Ectodermal cell (in vitro differentiated cells): ENCODE data around the gene MICOS13.
A peak's percentile ranks its signal among the peaks of the same experiment; 100 is the strongest.

Experiments
- H3K27ac ChIP-seq: 2 replicates; pipeline ENCODE4 v1.7.0; 2013; ENCODE audit warnings: mild to moderate bottlenecking, low read depth, low read length; ENCODE audit not compliant: insufficient read depth, poor library complexity, severe bottlenecking
- H3K27me3 ChIP-seq: 2 replicates; pipeline ENCODE4 v1.7.0; 2013; ENCODE audit warnings: mild to moderate bottlenecking, low read length; ENCODE audit not compliant: insufficient read depth, control insufficient read depth, poor library complexity, severe bottlenecking
- H3K36me3 ChIP-seq: one replicate; pipeline ENCODE4 v1.7.0; 2013; ENCODE audit warnings: low read length; ENCODE audit not compliant: control insufficient read depth, insufficient read depth
- H3K4me1 ChIP-seq: one replicate; pipeline ENCODE4 v1.7.0; 2013; ENCODE audit warnings: low read length; ENCODE audit not compliant: control insufficient read depth, insufficient read depth
- H3K4me3 ChIP-seq: 2 replicates; pipeline ENCODE4 v1.7.0; 2013; ENCODE audit warnings: low read depth, low read length, control low read depth; ENCODE audit not compliant: insufficient read depth
- H3K9me3 ChIP-seq: 2 replicates; pipeline ENCODE4 v1.7.0; 2013; ENCODE audit warnings: mild to moderate bottlenecking, low read length, moderate library complexity; ENCODE audit not compliant: control insufficient read depth
- WGBS, 2 experiments: methylation state at CpG; one replicate each; pipeline ENCODE4 v1.1.7; 2013; ENCODE audit warnings: missing lambda C conversion rate in 2 of 2; 5-methylcytosine and 5-hydroxymethylcytosine counted together

Gene MICOS13

GRCh38 chr19:5684694-5685430 lies 4.5 kb upstream of the MICOS13 start:
- Histone ChIP-seq H3K27me3 (no peaks in the 10 kb centered on the region), H3K4me1 (peaks cover 13% of the 10 kb centered on the region), H3K36me3 (no peaks in the 10 kb centered on the region), H3K4me3 (no peak overlapping the region), H3K9me3 (no peaks in the 10 kb centered on the region), H3K27ac (no peak overlapping the region)
- 92 to 94% methylated on average over 22 of the region's 22 CpGs for WGBS, 2 experiments

GRCh38 chr19:5683177-5683886 lies 3.0 kb upstream of the MICOS13 start:
- Histone ChIP-seq H3K27me3 (no peaks in the 10 kb centered on the region), H3K36me3 (peaks cover under 1% of the 10 kb centered on the region), H3K27ac (no peak overlapping the region), H3K9me3 (no peaks in the 10 kb centered on the region), H3K4me1 (peaks cover 13% of the 10 kb centered on the region), H3K4me3 (no peak overlapping the region)
- WGBS, 2 experiments: 93 to 96% methylated on average over 10 of the region's 10 CpGs

- WGBS, 2 experiments: 93 to 94% methylated on average over 3 of the region's 3 CpGs
- Histone ChIP-seq H3K27me3 (no peaks in the 10 kb centered on the region), H3K36me3 (peaks cover 3% of the 10 kb centered on the region), H3K4me1 (peaks cover 13% of the 10 kb centered on the region), H3K4me3 (peak overlapping the region; percentile 83), H3K27ac (no peak overlapping the region), H3K9me3 (no peaks in the 10 kb centered on the region)
Measured at GRCh38 chr19:5682107-5682482, 1.8 kb upstream of the MICOS13 start.

GRCh38 chr19:5681391-5682106 lies 1.2 kb upstream of the MICOS13 start:
- H3K4me1 ChIP-seq: peaks cover 13% of the 10 kb centered on the region
- H3K27me3 ChIP-seq: no peaks in the 10 kb centered on the region
- peak overlapping the region; percentile 83 for H3K4me3 ChIP-seq
- WGBS, 2 experiments: 78 to 79% methylated on average over 16 to 17 of the region's 17 CpGs
- no peak overlapping the region for H3K27ac ChIP-seq
- peaks cover 3% of the 10 kb centered on the region for H3K36me3 ChIP-seq
- no peaks in the 10 kb centered on the region for H3K9me3 ChIP-seq

GRCh38 chr19:5680084-5680436 lies 256 bp downstream of the MICOS13 start:
- Histone ChIP-seq H3K4me1 (peaks cover 13% of the 10 kb centered on the region), H3K27me3 (no peaks in the 10 kb centered on the region), H3K27ac (peak overlapping the region; percentile 80), H3K9me3 (no peaks in the 10 kb centered on the region), H3K36me3 (peaks cover 3% of the 10 kb centered on the region), H3K4me3 (peak overlapping the region; percentile 83)
- 2 to 3% methylated on average over 23 of the region's 23 CpGs for WGBS, 2 experiments

- no peaks in the 10 kb centered on the region for H3K9me3 ChIP-seq
- H3K4me1 ChIP-seq: peaks cover 13% of the 10 kb centered on the region
- H3K4me3 ChIP-seq: peak overlapping the region; percentile 83
- peaks cover 3% of the 10 kb centered on the region for H3K36me3 ChIP-seq
- WGBS, 2 experiments: 59% methylated on average over 26 of the region's 26 CpGs
- no peaks in the 10 kb centered on the region for H3K27me3 ChIP-seq
- H3K27ac ChIP-seq: no peak overlapping the region
Measured at GRCh38 chr19:5679289-5680083, 830 bp downstream of the MICOS13 start.

GRCh38 chr19:5678071-5678718 lies 2.1 kb downstream of the MICOS13 start:
- Histone ChIP-seq H3K36me3 (peaks cover 3% of the 10 kb centered on the region), H3K4me3 (no peak overlapping the region), H3K27ac (no peak overlapping the region), H3K27me3 (no peaks in the 10 kb centered on the region), H3K4me1 (peaks cover 13% of the 10 kb centered on the region), H3K9me3 (no peaks in the 10 kb centered on the region)
- 94 to 95% methylated on average over 21 to 22 of the region's 22 CpGs for WGBS, 2 experiments

- Histone ChIP-seq H3K27me3 (no peaks in the 10 kb centered on the region), H3K27ac (no peak overlapping the region), H3K36me3 (peaks cover 3% of the 10 kb centered on the region), H3K9me3 (no peaks in the 10 kb centered on the region), H3K4me1 (peaks cover 13% of the 10 kb centered on the region), H3K4me3 (no peak overlapping the region)
- WGBS, 2 experiments: 94 to 96% methylated on average over 9 of the region's 9 CpGs
Measured at GRCh38 chr19:5677580-5677979, 2.7 kb downstream of the MICOS13 start.

GRCh38 chr19:5677136-5677535 lies 3.2 kb downstream of the MICOS13 start:
- no peak overlapping the region for H3K27ac ChIP-seq
- no peaks in the 10 kb centered on the region for H3K27me3 ChIP-seq

More at GRCh38 chr19:5677136-5677535, 3.2 kb downstream of the MICOS13 start:
- peaks cover 9% of the 10 kb centered on the region for H3K4me1 ChIP-seq
- H3K36me3 ChIP-seq: peaks cover 3% of the 10 kb centered on the region
- no peaks in the 10 kb centered on the region for H3K9me3 ChIP-seq
- WGBS, 2 experiments: 87 to 91% methylated on average over 10 of the region's 10 CpGs
- H3K4me3 ChIP-seq: no peak overlapping the region
